ENCODE data around the gene SPEG.

GRCh38 chr2:219514836-219515235 is 80.2 kb downstream of the SPEG start:
- TF ChIP-seq, protein P1, sequence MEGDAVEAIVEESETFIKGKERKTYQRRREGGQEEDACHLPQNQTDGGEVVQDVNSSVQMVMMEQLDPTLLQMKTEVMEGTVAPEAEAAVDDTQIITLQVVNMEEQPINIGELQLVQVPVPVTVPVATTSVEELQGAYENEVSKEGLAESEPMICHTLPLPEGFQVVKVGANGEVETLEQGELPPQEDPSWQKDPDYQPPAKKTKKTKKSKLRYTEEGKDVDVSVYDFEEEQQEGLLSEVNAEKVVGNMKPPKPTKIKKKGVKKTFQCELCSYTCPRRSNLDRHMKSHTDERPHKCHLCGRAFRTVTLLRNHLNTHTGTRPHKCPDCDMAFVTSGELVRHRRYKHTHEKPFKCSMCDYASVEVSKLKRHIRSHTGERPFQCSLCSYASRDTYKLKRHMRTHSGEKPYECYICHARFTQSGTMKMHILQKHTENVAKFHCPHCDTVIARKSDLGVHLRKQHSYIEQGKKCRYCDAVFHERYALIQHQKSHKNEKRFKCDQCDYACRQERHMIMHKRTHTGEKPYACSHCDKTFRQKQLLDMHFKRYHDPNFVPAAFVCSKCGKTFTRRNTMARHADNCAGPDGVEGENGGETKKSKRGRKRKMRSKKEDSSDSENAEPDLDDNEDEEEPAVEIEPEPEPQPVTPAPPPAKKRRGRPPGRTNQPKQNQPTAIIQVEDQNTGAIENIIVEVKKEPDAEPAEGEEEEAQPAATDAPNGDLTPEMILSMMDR (IDR thresholded peaks at IDR 0.05; ENCODE audit: control extremely low read depth in 1 of 3, insufficient read depth in 1 of 3, low read depth in 1 of 3, low read length in 3 of 3) = no peak
- TF ChIP-seq TAF1 (IDR thresholded peaks at IDR 0.05; ENCODE audit: low read depth, low read length) (no peak), POLR2A (IDR thresholded peaks at IDR 0.05; ENCODE audit: control extremely low read depth in 1 of 2, low read depth in 2 of 2, low read length in 2 of 2) (no peak), POU5F1 (IDR thresholded peaks at IDR 0.05; ENCODE audit: low read depth, low read length) (no peak), SUZ12 (IDR thresholded peaks at IDR 0.05; ENCODE audit: low read length) (no peak), NRF1 (IDR thresholded peaks at IDR 0.05; ENCODE audit: low read depth, low read length) (no peak), RAD21 (IDR thresholded peaks at IDR 0.05 in 1 of 2, conservative IDR thresholded peaks at IDR 0.05 in 1 of 2; ENCODE audit: low read depth in 2 of 2, low read length in 2 of 2) (no peak), CREB1 (IDR thresholded peaks at IDR 0.05) (no peak), EZH2 (IDR thresholded peaks at IDR 0.05; ENCODE audit: low read depth, low read length, severe bottlenecking) (no peak), POLR2AphosphoS5 (IDR thresholded peaks at IDR 0.05; ENCODE audit: low read depth, low read length) (no peak), YY1 (IDR thresholded peaks at IDR 0.05; ENCODE audit: low read depth, low read length) (no peak)
- TF ChIP-seq, protein P2, sequence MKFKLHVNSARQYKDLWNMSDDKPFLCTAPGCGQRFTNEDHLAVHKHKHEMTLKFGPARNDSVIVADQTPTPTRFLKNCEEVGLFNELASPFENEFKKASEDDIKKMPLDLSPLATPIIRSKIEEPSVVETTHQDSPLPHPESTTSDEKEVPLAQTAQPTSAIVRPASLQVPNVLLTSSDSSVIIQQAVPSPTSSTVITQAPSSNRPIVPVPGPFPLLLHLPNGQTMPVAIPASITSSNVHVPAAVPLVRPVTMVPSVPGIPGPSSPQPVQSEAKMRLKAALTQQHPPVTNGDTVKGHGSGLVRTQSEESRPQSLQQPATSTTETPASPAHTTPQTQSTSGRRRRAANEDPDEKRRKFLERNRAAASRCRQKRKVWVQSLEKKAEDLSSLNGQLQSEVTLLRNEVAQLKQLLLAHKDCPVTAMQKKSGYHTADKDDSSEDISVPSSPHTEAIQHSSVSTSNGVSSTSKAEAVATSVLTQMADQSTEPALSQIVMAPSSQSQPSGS (IDR thresholded peaks at IDR 0.05; ENCODE audit: low read length) = no peak
